Mesenteric fat pad (tissue), 1 donor: Measurements from ENCODE around the gene NSUN3. TPM values are rescaled to one million over a fixed set of nuclear protein-coding genes. Genes with fewer than 3 reads are reported as not detected.

Source experiments
- total RNA-seq: library from RNA; stranded (reverse); fragmentation: NEBNext Ultra II Directional; extraction: Animal tissue kit (Norgen Biotek cat#: 25700); gene quantifications from one replicate; pipeline ENCODE4 v1.2.1, GENCODE V29; 2021
- donor health status: DM: yes; HTN: yes; CAD: no.

Gene NSUN3
- total RNA-seq, 1 donor from 2014 or later = 11.1 TPM

Other genes starting within 250 kb of the NSUN3 start
- gene PROS1, start 89.2 kb upstream of the NSUN3 start, total RNA-seq = 31.3 TPM
- gene ARL13B, start 82.9 kb upstream of the NSUN3 start, total RNA-seq = 10.0 TPM
- not detected for gene STX19, start 34.5 kb upstream of the NSUN3 start, total RNA-seq
- gene DHFR2, start 145 bp upstream of the NSUN3 start, total RNA-seq = 4.6 TPM